ENCODE data around the gene DISC1.

DNA sequence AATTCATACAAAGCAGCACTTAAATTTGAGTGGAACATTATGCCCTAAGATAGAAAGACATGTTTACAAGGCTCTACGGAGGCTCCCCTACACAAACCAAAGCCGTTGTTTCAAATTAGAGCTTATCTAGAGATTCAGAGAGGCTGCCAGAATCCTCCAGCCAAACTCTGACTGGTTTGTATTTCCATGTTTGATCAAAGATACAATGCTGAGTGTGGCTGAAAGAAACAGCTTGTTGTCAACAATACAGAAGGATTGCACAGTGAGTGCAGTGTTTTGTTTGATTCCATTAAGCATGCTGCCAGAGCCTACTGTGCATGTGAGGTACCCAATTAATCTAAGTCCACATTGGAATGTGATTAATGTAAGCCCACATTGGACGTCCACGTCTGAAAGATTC is 402.7 kb downstream of the DISC1 start:
- no peak for TF ChIP-seq EZH2 (IDR thresholded peaks at IDR 0.05; ENCODE audit: low read length, missing control alignments)
- TF ChIP-seq, protein P1, sequence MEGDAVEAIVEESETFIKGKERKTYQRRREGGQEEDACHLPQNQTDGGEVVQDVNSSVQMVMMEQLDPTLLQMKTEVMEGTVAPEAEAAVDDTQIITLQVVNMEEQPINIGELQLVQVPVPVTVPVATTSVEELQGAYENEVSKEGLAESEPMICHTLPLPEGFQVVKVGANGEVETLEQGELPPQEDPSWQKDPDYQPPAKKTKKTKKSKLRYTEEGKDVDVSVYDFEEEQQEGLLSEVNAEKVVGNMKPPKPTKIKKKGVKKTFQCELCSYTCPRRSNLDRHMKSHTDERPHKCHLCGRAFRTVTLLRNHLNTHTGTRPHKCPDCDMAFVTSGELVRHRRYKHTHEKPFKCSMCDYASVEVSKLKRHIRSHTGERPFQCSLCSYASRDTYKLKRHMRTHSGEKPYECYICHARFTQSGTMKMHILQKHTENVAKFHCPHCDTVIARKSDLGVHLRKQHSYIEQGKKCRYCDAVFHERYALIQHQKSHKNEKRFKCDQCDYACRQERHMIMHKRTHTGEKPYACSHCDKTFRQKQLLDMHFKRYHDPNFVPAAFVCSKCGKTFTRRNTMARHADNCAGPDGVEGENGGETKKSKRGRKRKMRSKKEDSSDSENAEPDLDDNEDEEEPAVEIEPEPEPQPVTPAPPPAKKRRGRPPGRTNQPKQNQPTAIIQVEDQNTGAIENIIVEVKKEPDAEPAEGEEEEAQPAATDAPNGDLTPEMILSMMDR (conservative IDR thresholded peaks at IDR 0.05 in 1 of 2, IDR thresholded peaks at IDR 0.05 in 1 of 2; ENCODE audit: low read depth in 1 of 2, low read length in 2 of 2), result no peak

All from fibroblast of lung (primary cell).